Progenitor cell of endocrine pancreas (in vitro differentiated cells): ENCODE measurements around the gene BPIFB1. TPM values are rescaled to one million over a fixed set of nuclear protein-coding genes. Genes with fewer than 3 reads are reported as not detected.

Experiments used
- DNase-seq: peaks from one replicate; pipeline ENCODE4 v3.0.0; 2021; ENCODE audit warnings: low spot score; ENCODE audit not compliant: unreplicated experiment
- H3K27ac Mint-ChIP-seq: 2 replicates; pipeline ENCODE4 v1.8.0; 2021; ENCODE audit warnings: mild to moderate bottlenecking, moderate library complexity, mixed read lengths
- H3K27me3 Mint-ChIP-seq: 2 replicates; pipeline ENCODE4 v1.8.0; 2021; ENCODE audit warnings: mixed read lengths
- H3K36me3 Mint-ChIP-seq: 2 replicates; pipeline ENCODE4 v1.8.0; 2022; ENCODE audit warnings: mixed read lengths; ENCODE audit not compliant: insufficient read depth
- H3K4me1 Mint-ChIP-seq: 2 replicates; pipeline ENCODE4 v1.8.0; 2021; ENCODE audit warnings: low read depth, mixed read lengths
- H3K4me3 Mint-ChIP-seq: 2 replicates; pipeline ENCODE4 v1.8.0; 2021; ENCODE audit warnings: low read depth, mild to moderate bottlenecking, moderate library complexity, mixed read lengths
- H3K9me3 Mint-ChIP-seq: 2 replicates; pipeline ENCODE4 v1.8.0; 2021; ENCODE audit warnings: low read depth, mixed read lengths
- long read RNA-seq: library from polyadenylated mRNA; unstranded; transcript quantifications from one replicate; pipeline ENCODE4 v2.0.0, GENCODE V29; 2020
- total RNA-seq: library from RNA; stranded (reverse); gene quantifications from 2 replicates; pipeline ENCODE4 v1.2.1, GENCODE V29; 2021
- TF ChIP-seq, protein P1 (sequence below): fragments of 200-600 bp; sonication (generic); IDR thresholded peaks from one replicate; pipeline ENCODE4 v1.5.0; 2021; ENCODE audit warnings: antibody characterized with exemption, mild to moderate bottlenecking; ENCODE audit not compliant: unreplicated experiment

Gene BPIFB1
- total RNA-seq: not detected in 2 replicates
- long read RNA-seq: 0 reads

GRCh38 chr20:33282991-33283555 lies at the start of gene BPIFB1:
TSS of gene BPIFB1 (plus strand) at chr20:33283214. CDS start at chr20:33286074, 2,860 bp downstream.
- peak within 1 kb of the TSS; percentile 8 for H3K27ac Mint-ChIP-seq

GRCh38 chr20:33234050-33234449 lies 49.0 kb upstream of the BPIFB1 start:
- Mint-ChIP-seq H3K36me3 (no peaks in the 10 kb centered on the region), H3K9me3 (no peaks in the 10 kb centered on the region), H3K4me3 (no peak overlapping the region), H3K27ac (no peak overlapping the region), H3K27me3 (peaks cover 63% of the 10 kb centered on the region), H3K4me1 (no peaks in the 10 kb centered on the region)
- no peak for DNase-seq
- TF ChIP-seq, protein P1, sequence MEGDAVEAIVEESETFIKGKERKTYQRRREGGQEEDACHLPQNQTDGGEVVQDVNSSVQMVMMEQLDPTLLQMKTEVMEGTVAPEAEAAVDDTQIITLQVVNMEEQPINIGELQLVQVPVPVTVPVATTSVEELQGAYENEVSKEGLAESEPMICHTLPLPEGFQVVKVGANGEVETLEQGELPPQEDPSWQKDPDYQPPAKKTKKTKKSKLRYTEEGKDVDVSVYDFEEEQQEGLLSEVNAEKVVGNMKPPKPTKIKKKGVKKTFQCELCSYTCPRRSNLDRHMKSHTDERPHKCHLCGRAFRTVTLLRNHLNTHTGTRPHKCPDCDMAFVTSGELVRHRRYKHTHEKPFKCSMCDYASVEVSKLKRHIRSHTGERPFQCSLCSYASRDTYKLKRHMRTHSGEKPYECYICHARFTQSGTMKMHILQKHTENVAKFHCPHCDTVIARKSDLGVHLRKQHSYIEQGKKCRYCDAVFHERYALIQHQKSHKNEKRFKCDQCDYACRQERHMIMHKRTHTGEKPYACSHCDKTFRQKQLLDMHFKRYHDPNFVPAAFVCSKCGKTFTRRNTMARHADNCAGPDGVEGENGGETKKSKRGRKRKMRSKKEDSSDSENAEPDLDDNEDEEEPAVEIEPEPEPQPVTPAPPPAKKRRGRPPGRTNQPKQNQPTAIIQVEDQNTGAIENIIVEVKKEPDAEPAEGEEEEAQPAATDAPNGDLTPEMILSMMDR: no peak

More at GRCh38 chr20:33282991-33283555, at the start of gene BPIFB1:
- no peak within 1 kb of the TSS for H3K4me3 Mint-ChIP-seq
- TF ChIP-seq, protein P1: no peak
- no peak for DNase-seq
- peaks cover 21% of the 10 kb centered on the region for H3K27me3 Mint-ChIP-seq
- H3K9me3 Mint-ChIP-seq: no peaks in the 10 kb centered on the region
- no peaks in the 10 kb centered on the region for H3K36me3 Mint-ChIP-seq
- peaks cover 5% of the 10 kb centered on the region for H3K4me1 Mint-ChIP-seq

GRCh38 chr20:33235696-33236095 lies 47.3 kb upstream of the BPIFB1 start, which contains the start of gene BPIFA1:
TSS of gene BPIFA1 (plus strand) at chr20:33235996. CDS start at chr20:33237712, 1,716 bp downstream.
- H3K27me3 Mint-ChIP-seq: peaks cover 64% of the 10 kb centered on the region
- H3K36me3 Mint-ChIP-seq: no peaks in the 10 kb centered on the region
- TF ChIP-seq, protein P1: no peak
- H3K27ac Mint-ChIP-seq: no peak within 1 kb of the TSS
- H3K9me3 Mint-ChIP-seq: no peaks in the 10 kb centered on the region
- DNase-seq: no peak
- no peak within 1 kb of the TSS for H3K4me3 Mint-ChIP-seq
- H3K4me1 Mint-ChIP-seq: no peaks in the 10 kb centered on the region

GRCh38 chr20:33236351-33236750 lies 46.7 kb upstream of the BPIFB1 start:
- no peaks in the 10 kb centered on the region for H3K36me3 Mint-ChIP-seq
- H3K27ac Mint-ChIP-seq: no peak overlapping the region
- DNase-seq: no peak
- H3K4me1 Mint-ChIP-seq: no peaks in the 10 kb centered on the region
- TF ChIP-seq, protein P1: no peak
- H3K4me3 Mint-ChIP-seq: no peak overlapping the region
- no peaks in the 10 kb centered on the region for H3K9me3 Mint-ChIP-seq
- H3K27me3 Mint-ChIP-seq: peaks cover 58% of the 10 kb centered on the region

DNA sequence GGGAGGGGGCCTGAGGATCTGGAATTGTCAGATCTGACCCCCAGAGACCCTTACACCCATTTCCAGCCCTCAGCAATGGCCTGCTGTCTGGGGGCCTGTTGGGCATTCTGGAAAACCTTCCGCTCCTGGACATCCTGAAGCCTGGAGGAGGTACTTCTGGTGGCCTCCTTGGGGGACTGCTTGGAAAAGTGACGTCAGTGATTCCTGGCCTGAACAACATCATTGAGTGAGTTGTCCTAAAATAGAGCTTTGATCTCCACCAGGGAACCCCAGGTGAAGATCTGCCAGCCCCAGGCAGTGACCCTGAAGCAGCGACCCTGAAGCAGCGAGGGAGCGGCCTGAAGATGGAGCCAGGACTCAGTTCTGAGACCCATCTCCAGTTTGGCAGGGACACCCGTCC lies 45.0 kb upstream of the BPIFB1 start:
- TF ChIP-seq, protein P1: no peak
- Mint-ChIP-seq H3K36me3 (no peaks in the 10 kb centered on the region), H3K27me3 (peaks cover 48% of the 10 kb centered on the region), H3K9me3 (no peaks in the 10 kb centered on the region), H3K4me1 (no peaks in the 10 kb centered on the region), H3K4me3 (no peak overlapping the region), H3K27ac (no peak overlapping the region)
- no peak for DNase-seq
